Measurements from ENCODE around the gene SLC5A10. TPM values are rescaled to one million over a fixed set of nuclear protein-coding genes. Genes with fewer than 3 reads are reported as not detected.

SLC5A10 gene
- total and polyA plus RNA-seq, 2 experiments from 2014 or later = 0.10 TPM; not detected in 1

DNA sequence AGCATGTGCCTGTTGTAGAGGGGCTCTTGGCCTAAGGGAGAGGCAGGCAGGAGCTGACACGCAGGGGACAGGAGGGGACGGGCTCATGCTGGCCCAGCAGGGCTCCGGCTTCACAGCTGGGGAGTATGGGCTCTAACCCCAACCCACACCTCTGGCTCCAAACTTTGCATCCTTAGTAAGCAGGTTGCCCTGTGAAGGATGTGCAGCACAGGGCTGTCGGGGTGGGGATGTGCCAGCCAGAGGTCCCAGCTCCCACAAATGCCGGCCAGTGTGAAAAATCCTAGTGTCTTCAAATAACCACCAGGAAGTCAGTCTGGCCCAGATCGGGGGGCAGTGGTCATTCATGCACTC lies 66.6 kb downstream of the SLC5A10 start:
- Mint-ChIP-seq H3K36me3 (ENCODE audit: low read depth) (no peaks in the 10 kb centered on the region), H3K9me3 (no peaks in the 10 kb centered on the region), H3K27ac (no peak overlapping the region), H3K27me3 (ENCODE audit: insufficient read depth, low read depth, poor library complexity) (peaks cover 4% of the 10 kb centered on the region), H3K4me1 (peaks cover 8% of the 10 kb centered on the region), H3K4me3 (no peak overlapping the region)
- Histone ChIP-seq H2AFZ (no peak overlapping the region), H3K4me1 (ENCODE audit: insufficient read depth) (no peaks in the 10 kb centered on the region), H3K27ac (ENCODE audit: low read depth) (no peak overlapping the region), H3K79me2 (replicated peaks; ENCODE audit: insufficient read depth) (no peaks in the 10 kb centered on the region), H4K20me1 (replicated peaks; ENCODE audit: insufficient read depth) (no peaks in the 10 kb centered on the region), H3K9me2 (ENCODE audit: insufficient read depth) (no peaks in the 10 kb centered on the region), H3K4me3 (no peak overlapping the region), H3K27me3 (ENCODE audit: insufficient read depth) (no peaks in the 10 kb centered on the region), H3K36me3 (ENCODE audit: insufficient read depth) (no peaks in the 10 kb centered on the region), H3F3A (replicated peaks; ENCODE audit: low read depth) (no peaks in the 10 kb centered on the region), H3K4me2 (no peak overlapping the region)
- ATAC-seq = no peak
- no peak for DNase-seq (ENCODE audit: low spot score)
- no peak for TF ChIP-seq JUNB (IDR thresholded peaks at IDR 0.05; ENCODE audit: unreplicated experiment)
- TF ChIP-seq NANOG (IDR thresholded peaks at IDR 0.05; ENCODE audit: borderline replicate concordance) = no peak
- no peak for TF ChIP-seq EZH2 (IDR thresholded peaks at IDR 0.05; ENCODE audit: low read depth, unreplicated experiment)
- TF ChIP-seq EZH2phosphoT487 (IDR thresholded peaks at IDR 0.05; ENCODE audit: unreplicated experiment) = no peak
- no peak for TF ChIP-seq ZNF331 (CRISPR knock-in tag; IDR thresholded peaks at IDR 0.05; ENCODE audit: low read depth)
- no peak for TF ChIP-seq ZNF114 (CRISPR knock-in tag; IDR thresholded peaks at IDR 0.05)
- no peak for TF ChIP-seq CTCF (conservative IDR thresholded peaks at IDR 0.05; ENCODE audit: low read depth in 2 of 2)
- no peak for TF ChIP-seq CREB1 (CRISPR knock-in tag; IDR thresholded peaks at IDR 0.05; ENCODE audit: low read depth)

- no peaks in the 10 kb centered on the region for H3F3A ChIP-seq (replicated peaks; ENCODE audit: low read depth)
- H3K4me2 ChIP-seq = no peak overlapping the region
- H3K9me3 Mint-ChIP-seq = no peaks in the 10 kb centered on the region
- no peaks in the 10 kb centered on the region for H3K36me3 ChIP-seq (ENCODE audit: insufficient read depth)
- no peak overlapping the region for H3K4me3 Mint-ChIP-seq
- H4K20me1 ChIP-seq (replicated peaks; ENCODE audit: insufficient read depth) = no peaks in the 10 kb centered on the region
- peaks cover 8% of the 10 kb centered on the region for H3K4me1 Mint-ChIP-seq
- H3K36me3 Mint-ChIP-seq (ENCODE audit: low read depth) = no peaks in the 10 kb centered on the region
- no peaks in the 10 kb centered on the region for H3K4me1 ChIP-seq (ENCODE audit: insufficient read depth)
- no peaks in the 10 kb centered on the region for H3K27me3 ChIP-seq (ENCODE audit: insufficient read depth)
- H2AFZ ChIP-seq = no peak overlapping the region
- H3K27ac ChIP-seq (ENCODE audit: low read depth) = no peak overlapping the region
- H3K27me3 Mint-ChIP-seq (ENCODE audit: insufficient read depth, low read depth, poor library complexity) = peaks cover 7% of the 10 kb centered on the region
- no peak overlapping the region for H3K4me3 ChIP-seq
- no peak overlapping the region; the same call in 1 of the 2 replicates for H3K27ac Mint-ChIP-seq
- ATAC-seq = peak; percentile 12; the same call in 2 of the 3 replicates
- no peak for DNase-seq (ENCODE audit: low spot score)
- H3K9me2 ChIP-seq (ENCODE audit: insufficient read depth) = no peaks in the 10 kb centered on the region
- no peaks in the 10 kb centered on the region for H3K79me2 ChIP-seq (replicated peaks; ENCODE audit: insufficient read depth)
- TF ChIP-seq ETS1 (IDR thresholded peaks at IDR 0.05) (no peak), POLR2AphosphoS5 (IDR thresholded peaks at IDR 0.05; ENCODE audit: low read depth) (no peak), NANOG (IDR thresholded peaks at IDR 0.05; ENCODE audit: borderline replicate concordance) (no peak), STAT1 (IDR thresholded peaks at IDR 0.05; ENCODE audit: unreplicated experiment) (no peak), EZH2 (IDR thresholded peaks at IDR 0.05; ENCODE audit: low read depth, unreplicated experiment) (no peak), ZNF114 (CRISPR knock-in tag; IDR thresholded peaks at IDR 0.05) (no peak), JUNB (IDR thresholded peaks at IDR 0.05; ENCODE audit: unreplicated experiment) (no peak)
- TF ChIP-seq, protein P1, sequence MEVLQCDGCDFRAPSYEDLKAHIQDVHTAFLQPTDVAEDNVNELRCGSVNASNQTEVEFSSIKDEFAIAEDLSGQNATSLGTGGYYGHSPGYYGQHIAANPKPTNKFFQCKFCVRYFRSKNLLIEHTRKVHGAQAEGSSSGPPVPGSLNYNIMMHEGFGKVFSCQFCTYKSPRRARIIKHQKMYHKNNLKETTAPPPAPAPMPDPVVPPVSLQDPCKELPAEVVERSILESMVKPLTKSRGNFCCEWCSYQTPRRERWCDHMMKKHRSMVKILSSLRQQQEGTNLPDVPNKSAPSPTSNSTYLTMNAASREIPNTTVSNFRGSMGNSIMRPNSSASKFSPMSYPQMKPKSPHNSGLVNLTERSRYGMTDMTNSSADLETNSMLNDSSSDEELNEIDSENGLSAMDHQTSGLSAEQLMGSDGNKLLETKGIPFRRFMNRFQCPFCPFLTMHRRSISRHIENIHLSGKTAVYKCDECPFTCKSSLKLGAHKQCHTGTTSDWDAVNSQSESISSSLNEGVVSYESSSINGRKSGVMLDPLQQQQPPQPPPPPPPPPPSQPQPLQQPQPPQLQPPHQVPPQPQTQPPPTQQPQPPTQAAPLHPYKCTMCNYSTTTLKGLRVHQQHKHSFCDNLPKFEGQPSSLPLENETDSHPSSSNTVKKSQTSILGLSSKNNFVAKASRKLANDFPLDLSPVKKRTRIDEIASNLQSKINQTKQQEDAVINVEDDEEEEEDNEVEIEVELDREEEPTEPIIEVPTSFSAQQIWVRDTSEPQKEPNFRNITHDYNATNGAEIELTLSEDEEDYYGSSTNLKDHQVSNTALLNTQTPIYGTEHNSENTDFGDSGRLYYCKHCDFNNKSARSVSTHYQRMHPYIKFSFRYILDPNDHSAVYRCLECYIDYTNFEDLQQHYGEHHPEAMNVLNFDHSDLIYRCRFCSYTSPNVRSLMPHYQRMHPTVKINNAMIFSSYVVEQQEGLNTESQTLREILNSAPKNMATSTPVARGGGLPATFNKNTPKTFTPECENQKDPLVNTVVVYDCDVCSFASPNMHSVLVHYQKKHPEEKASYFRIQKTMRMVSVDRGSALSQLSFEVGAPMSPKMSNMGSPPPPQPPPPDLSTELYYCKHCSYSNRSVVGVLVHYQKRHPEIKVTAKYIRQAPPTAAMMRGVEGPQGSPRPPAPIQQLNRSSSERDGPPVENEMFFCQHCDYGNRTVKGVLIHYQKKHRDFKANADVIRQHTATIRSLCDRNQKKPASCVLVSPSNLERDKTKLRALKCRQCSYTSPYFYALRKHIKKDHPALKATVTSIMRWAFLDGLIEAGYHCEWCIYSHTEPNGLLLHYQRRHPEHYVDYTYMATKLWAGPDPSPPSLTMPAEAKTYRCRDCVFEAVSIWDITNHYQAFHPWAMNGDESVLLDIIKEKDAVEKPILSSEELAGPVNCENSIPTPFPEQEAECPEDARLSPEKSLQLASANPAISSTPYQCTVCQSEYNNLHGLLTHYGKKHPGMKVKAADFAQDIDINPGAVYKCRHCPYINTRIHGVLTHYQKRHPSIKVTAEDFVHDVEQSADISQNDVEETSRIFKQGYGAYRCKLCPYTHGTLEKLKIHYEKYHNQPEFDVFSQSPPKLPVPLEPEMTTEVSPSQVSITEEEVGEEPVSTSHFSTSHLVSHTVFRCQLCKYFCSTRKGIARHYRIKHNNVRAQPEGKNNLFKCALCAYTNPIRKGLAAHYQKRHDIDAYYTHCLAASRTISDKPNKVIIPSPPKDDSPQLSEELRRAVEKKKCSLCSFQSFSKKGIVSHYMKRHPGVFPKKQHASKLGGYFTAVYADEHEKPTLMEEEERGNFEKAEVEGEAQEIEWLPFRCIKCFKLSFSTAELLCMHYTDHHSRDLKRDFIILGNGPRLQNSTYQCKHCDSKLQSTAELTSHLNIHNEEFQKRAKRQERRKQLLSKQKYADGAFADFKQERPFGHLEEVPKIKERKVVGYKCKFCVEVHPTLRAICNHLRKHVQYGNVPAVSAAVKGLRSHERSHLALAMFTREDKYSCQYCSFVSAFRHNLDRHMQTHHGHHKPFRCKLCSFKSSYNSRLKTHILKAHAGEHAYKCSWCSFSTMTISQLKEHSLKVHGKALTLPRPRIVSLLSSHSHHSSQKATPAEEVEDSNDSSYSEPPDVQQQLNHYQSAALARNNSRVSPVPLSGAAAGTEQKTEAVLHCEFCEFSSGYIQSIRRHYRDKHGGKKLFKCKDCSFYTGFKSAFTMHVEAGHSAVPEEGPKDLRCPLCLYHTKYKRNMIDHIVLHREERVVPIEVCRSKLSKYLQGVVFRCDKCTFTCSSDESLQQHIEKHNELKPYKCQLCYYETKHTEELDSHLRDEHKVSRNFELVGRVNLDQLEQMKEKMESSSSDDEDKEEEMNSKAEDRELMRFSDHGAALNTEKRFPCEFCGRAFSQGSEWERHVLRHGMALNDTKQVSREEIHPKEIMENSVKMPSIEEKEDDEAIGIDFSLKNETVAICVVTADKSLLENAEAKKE (CRISPR knock-in tag; IDR thresholded peaks at IDR 0.05) = no peak
These were observed 67.3 kb downstream of the SLC5A10 start for GRCh38 chr17:19019041-19019941.

Data from GM23338 (cell line).